BE2C (cell line): Measurements from ENCODE around the gene TKT.

ENCODE experiments used
- DNase-seq: peaks from one replicate; pipeline ENCODE4 v3.0.0-alpha.2; 2020
- H3K27me3 ChIP-seq: fragments of 250-450 bp; sonication (Bioruptor Pico); 2 replicates; pipeline ENCODE4 v1.5.1; 2020; ENCODE audit warnings: mild to moderate bottlenecking
- H3K36me3 ChIP-seq: fragments of 250-450 bp; sonication (Bioruptor Pico); 2 replicates; pipeline ENCODE4 v1.5.1; 2020; ENCODE audit warnings: mild to moderate bottlenecking
- H3K4me1 ChIP-seq: fragments of 250-450 bp; sonication (Bioruptor Pico); 2 replicates; pipeline ENCODE4 v1.5.1; 2020
- H3K4me3 ChIP-seq: 2 replicates; pipeline ENCODE4 v1.5.1; 2011; ENCODE audit warnings: low read depth, low read length
- H3K9me3 ChIP-seq: fragments of 250-450 bp; sonication (Bioruptor Pico); 2 replicates; pipeline ENCODE4 v1.5.1; 2020
- TF ChIP-seq, protein P1 (sequence below): IDR thresholded peaks from 2 replicates; pipeline ENCODE4 v1.5.1; 2012; ENCODE audit warnings: mild to moderate bottlenecking, low read depth, low read length

Gene TKT

GRCh38 chr3:53229606-53230005 is 26.2 kb downstream of the TKT start:
- Histone ChIP-seq H3K4me1 (no peaks in the 10 kb centered on the region), H3K27me3 (no peaks in the 10 kb centered on the region), H3K9me3 (no peaks in the 10 kb centered on the region), H3K36me3 (peaks cover 74% of the 10 kb centered on the region), H3K4me3 (no peak overlapping the region)
- TF ChIP-seq, protein P1, sequence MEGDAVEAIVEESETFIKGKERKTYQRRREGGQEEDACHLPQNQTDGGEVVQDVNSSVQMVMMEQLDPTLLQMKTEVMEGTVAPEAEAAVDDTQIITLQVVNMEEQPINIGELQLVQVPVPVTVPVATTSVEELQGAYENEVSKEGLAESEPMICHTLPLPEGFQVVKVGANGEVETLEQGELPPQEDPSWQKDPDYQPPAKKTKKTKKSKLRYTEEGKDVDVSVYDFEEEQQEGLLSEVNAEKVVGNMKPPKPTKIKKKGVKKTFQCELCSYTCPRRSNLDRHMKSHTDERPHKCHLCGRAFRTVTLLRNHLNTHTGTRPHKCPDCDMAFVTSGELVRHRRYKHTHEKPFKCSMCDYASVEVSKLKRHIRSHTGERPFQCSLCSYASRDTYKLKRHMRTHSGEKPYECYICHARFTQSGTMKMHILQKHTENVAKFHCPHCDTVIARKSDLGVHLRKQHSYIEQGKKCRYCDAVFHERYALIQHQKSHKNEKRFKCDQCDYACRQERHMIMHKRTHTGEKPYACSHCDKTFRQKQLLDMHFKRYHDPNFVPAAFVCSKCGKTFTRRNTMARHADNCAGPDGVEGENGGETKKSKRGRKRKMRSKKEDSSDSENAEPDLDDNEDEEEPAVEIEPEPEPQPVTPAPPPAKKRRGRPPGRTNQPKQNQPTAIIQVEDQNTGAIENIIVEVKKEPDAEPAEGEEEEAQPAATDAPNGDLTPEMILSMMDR: no peak
- DNase-seq: no peak

DNA sequence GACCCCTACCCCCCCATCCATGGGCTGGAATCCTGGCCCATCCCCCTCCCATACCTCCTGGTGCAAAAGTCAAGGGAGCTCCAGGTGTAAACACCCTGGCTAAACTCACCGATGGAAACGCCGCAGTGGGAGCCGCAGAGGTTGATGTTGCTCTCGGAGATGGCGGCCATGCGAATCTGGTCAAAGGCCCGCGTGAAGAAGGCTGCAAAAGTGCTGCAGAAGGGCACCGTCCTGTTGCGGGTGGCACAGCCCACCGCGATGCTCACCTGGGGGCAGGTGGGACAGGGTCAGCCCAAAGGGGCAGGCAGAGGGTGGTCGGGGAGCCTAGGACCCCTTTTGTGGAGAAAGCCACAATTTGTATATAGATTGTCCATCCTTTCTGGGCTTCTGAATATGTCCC is 26.7 kb downstream of the TKT start:
- no peak for DNase-seq
- Histone ChIP-seq H3K36me3 (peaks cover 69% of the 10 kb centered on the region), H3K4me3 (no peak overlapping the region), H3K9me3 (no peaks in the 10 kb centered on the region), H3K4me1 (no peaks in the 10 kb centered on the region), H3K27me3 (no peaks in the 10 kb centered on the region)
- TF ChIP-seq, protein P1: no peak

GRCh38 chr3:53227993-53228885 is 27.6 kb downstream of the TKT start:
- TF ChIP-seq, protein P1: no peak
- H3K27me3 ChIP-seq: no peaks in the 10 kb centered on the region
- H3K36me3 ChIP-seq: peaks cover 60% of the 10 kb centered on the region
- H3K4me3 ChIP-seq: no peak overlapping the region
- H3K4me1 ChIP-seq: no peaks in the 10 kb centered on the region
- no peaks in the 10 kb centered on the region for H3K9me3 ChIP-seq
- DNase-seq: no peak

DNA sequence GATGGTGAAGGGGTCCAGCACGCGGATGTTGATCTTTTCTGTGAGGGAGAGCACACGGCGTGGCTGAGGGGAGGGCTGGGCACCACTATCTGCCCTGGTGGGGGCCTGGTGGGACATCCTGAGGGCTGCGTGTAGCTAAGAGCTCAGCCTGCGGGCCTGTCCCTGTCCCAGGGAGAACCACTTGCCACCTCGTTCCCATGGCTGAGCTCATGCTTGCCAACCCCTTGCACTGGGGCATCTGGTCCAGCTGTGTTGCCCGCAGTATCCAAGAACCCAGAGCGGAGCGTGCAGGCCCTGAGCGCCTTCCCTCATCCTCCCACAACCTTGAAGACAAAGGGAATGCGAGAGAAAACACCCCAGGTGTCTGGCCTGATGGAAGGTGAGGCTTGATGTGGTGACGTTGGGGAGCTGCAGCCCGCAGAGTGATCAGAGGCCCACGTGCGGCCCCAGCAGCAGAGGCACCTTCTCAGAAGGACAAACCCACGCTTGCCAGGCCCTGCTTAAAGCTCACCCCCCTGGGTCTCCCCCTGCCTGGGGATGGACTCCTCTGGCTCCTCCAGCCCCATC is 28.9 kb downstream of the TKT start:
- H3K9me3 ChIP-seq: no peaks in the 10 kb centered on the region
- TF ChIP-seq, protein P1: no peak
- peaks cover 51% of the 10 kb centered on the region for H3K36me3 ChIP-seq
- H3K4me3 ChIP-seq: no peak overlapping the region
- no peaks in the 10 kb centered on the region for H3K4me1 ChIP-seq
- H3K27me3 ChIP-seq: no peaks in the 10 kb centered on the region
- no peak for DNase-seq

DNA sequence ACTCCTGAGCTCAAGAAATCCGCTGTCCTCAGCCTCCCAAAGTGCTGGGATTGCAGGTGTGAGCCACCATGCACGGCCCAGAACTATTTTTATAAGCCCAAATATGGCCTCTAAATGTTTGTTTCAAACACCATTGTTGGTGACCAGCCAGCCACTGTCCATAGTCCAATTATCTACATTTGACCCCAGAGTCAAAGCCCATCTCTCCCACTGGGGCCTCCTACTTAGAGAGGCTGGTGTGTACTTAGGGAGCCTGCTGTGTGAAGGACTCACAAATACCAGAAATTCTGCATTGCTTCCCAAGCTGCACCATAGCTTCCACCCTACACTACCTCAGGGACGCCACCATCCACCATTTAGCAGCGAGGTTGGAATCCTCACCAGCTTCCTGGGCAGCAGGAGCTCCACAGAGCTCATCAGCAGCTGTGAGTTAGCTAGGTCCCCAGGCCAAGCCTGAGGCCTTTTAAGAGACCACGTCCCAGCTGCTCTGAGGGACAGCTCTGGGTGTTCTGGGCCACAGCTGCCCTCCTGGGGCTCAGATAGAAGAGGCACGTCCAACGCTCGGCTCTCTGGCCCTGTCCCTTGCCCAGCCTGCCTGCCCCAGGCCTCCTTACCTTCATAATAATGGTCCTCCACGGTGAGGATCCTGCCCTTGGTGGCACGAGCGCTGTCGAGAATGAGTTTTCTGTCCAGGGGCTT is 29.5 kb downstream of the TKT start:
- H3K27me3 ChIP-seq: no peaks in the 10 kb centered on the region
- H3K4me1 ChIP-seq: no peaks in the 10 kb centered on the region
- TF ChIP-seq, protein P1: no peak
- peaks cover 51% of the 10 kb centered on the region for H3K36me3 ChIP-seq
- H3K4me3 ChIP-seq: no peak overlapping the region
- H3K9me3 ChIP-seq: no peaks in the 10 kb centered on the region
- DNase-seq: no peak
